MCF 10A (cell line): ENCODE data around the gene ATP11B. TPM values are rescaled to one million over a fixed set of nuclear protein-coding genes. Genes with fewer than 3 reads are reported as not detected.

Experiments used
- BruUV-seq: library from RNA; stranded (reverse); fragments of 400-500 nt; replicated peaks from 2 replicates; lab custom pipeline; 2021; lab: Mats Ljungman, UMichigan
- CTCF ChIA-PET: fragments of 300-600 bp; sonication (Branson Sonifier 250); formaldehyde crosslinking; extraction: SDS; loops from one replicate; lab custom pipeline; 2021; ENCODE audit warnings: antibody characterized with exemption, inconsistent platforms; lab: Yijun Ruan, JAX
- POLR2A ChIA-PET: fragments of 300-600, 350-650 bp; sonication (Branson Sonifier 250); formaldehyde crosslinking; extraction: SDS; loops from one replicate; lab custom pipeline; 2020; ENCODE audit warnings: antibody characterized with exemption, inconsistent platforms; lab: Yijun Ruan, JAX
- DNase-seq: peaks from one replicate; pipeline ENCODE4 v3.0.0-alpha.2; 2018; ENCODE audit not compliant: unreplicated experiment
- H3K27ac Mint-ChIP-seq: one replicate; pipeline ENCODE4 v1.8.0; 2022; ENCODE audit warnings: mild to moderate bottlenecking, low read depth, mixed read lengths; ENCODE audit not compliant: unreplicated experiment
- H3K27me3 Mint-ChIP-seq: one replicate; pipeline ENCODE4 v1.8.0; 2022; ENCODE audit warnings: mixed read lengths; ENCODE audit not compliant: insufficient read depth, unreplicated experiment
- H3K36me3 Mint-ChIP-seq: one replicate; pipeline ENCODE4 v1.8.0; 2022; ENCODE audit warnings: mild to moderate bottlenecking, moderate library complexity, mixed read lengths; ENCODE audit not compliant: insufficient read depth, unreplicated experiment
- H3K4me1 Mint-ChIP-seq: one replicate; pipeline ENCODE4 v1.8.0; 2022; ENCODE audit warnings: mixed read lengths; ENCODE audit not compliant: insufficient read depth, unreplicated experiment
- H3K4me3 Mint-ChIP-seq: one replicate; pipeline ENCODE4 v1.8.0; 2022; ENCODE audit warnings: mild to moderate bottlenecking, moderate library complexity, mixed read lengths; ENCODE audit not compliant: unreplicated experiment
- H3K9me3 Mint-ChIP-seq: one replicate; pipeline ENCODE4 v1.8.0; 2022; ENCODE audit warnings: mixed read lengths; ENCODE audit not compliant: unreplicated experiment
- intact Hi-C: fragments of 100-400 bp; cut with micrococcal nuclease; formaldehyde crosslinking; loops from 2 replicates; pipeline ENCODE4 v1.14.1; 2022
- total RNA-seq: library from RNA; stranded (reverse); gene quantifications from 2 replicates; pipeline ENCODE4 v1.2.3, GENCODE V29; 2022
- TF ChIP-seq, protein P1 (sequence below): fragments of 200-600 bp; IDR thresholded peaks from one replicate; pipeline ENCODE4 v1.8.0; 2022; ENCODE audit warnings: antibody characterized with exemption, mild to moderate bottlenecking; ENCODE audit not compliant: unreplicated experiment

Gene ATP11B
- total RNA-seq, 1 experiment from 2014 or later, result 66.2 TPM

DNA sequence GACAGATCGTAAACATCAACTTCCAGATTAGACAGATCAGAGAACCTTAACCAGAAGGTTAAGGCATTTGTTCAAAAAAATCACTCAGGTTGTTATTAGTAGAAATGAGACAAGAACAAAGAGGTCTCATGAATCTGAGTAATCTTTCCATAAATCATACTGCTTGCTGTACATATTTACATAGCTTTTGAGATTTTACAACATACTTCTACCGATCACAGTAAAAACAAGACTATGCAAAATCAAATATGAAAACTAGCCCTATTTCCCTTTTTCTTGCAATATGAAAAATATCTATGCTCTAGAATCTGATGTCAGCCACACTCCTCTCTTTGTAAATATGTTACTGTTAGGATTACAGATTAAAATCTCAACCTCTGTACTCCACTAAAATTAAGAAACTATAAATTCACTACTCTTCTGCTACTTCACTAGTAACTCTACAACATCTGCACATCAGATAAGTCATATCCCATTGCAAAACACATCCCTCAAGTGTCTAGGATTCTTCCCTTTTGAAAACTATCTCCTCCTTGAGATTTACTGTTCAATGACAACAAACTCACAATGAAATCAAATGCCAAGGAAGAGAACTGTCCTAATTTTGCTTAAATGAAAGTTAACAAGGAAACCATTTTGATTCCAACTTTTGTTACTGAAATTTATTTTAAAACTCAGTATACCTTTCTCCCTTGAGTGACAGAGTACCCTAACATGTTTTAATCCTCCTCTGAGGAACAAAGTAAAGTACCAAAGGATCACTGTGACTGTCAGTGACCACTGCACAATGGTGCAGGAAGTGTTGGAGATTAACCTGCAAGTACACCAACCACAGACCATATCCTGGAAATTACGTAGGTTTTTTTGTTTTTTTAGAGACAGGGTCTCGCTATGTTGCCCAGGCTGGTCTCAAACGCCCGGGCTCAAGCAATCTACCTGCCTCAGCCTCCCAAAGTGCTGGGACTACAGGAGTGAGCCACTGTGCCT, 174.2 kb downstream of the ATP11B start:
- ChIA-PET POLR2A (interaction anchor here (0.7 to 1.0 kb wide), 2 partner anchors 14 to 97 kb away, joined by 4 read pairs; no protein-coding TSS in a partner anchor), CTCF (no interaction called here)
- no peaks in the 10 kb centered on the region for H3K36me3 Mint-ChIP-seq
- intact Hi-C loops, result no loop called here
- TF ChIP-seq, protein P1, sequence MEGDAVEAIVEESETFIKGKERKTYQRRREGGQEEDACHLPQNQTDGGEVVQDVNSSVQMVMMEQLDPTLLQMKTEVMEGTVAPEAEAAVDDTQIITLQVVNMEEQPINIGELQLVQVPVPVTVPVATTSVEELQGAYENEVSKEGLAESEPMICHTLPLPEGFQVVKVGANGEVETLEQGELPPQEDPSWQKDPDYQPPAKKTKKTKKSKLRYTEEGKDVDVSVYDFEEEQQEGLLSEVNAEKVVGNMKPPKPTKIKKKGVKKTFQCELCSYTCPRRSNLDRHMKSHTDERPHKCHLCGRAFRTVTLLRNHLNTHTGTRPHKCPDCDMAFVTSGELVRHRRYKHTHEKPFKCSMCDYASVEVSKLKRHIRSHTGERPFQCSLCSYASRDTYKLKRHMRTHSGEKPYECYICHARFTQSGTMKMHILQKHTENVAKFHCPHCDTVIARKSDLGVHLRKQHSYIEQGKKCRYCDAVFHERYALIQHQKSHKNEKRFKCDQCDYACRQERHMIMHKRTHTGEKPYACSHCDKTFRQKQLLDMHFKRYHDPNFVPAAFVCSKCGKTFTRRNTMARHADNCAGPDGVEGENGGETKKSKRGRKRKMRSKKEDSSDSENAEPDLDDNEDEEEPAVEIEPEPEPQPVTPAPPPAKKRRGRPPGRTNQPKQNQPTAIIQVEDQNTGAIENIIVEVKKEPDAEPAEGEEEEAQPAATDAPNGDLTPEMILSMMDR, result no peak
- no peak overlapping the region for H3K27ac Mint-ChIP-seq
- DNase-seq, result no peak
- peaks cover 15% of the 10 kb centered on the region for H3K4me1 Mint-ChIP-seq
- H3K27me3 Mint-ChIP-seq, result no peaks in the 10 kb centered on the region
- H3K9me3 Mint-ChIP-seq, result no peaks in the 10 kb centered on the region
- no TSS peak for BruUV-seq
- H3K4me3 Mint-ChIP-seq, result no peak overlapping the region

DNA sequence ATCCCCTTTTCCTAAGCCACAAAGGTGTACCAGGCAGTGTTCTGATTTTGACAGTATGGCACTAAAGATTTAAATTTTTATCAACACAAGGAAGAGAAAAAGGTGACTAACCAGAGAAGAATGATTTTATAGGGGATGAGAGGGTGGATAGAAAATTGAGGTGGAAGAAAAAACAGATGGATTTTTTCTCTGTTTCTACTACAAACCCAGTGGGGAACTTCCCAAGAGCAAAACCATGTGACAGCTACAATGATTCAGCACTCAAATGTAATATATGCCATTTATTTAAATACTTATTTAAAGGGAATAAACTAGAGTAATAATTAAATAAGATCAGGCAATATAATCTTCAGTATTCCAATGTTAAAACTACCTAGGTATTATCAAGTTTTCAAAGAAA, 176.0 kb downstream of the ATP11B start:
- intact Hi-C loops, result no loop called here
- H3K36me3 Mint-ChIP-seq, result no peaks in the 10 kb centered on the region
- CTCF ChIA-PET, result no interaction called here
- no peak overlapping the region for H3K4me3 Mint-ChIP-seq
- H3K27me3 Mint-ChIP-seq, result no peaks in the 10 kb centered on the region
- no TSS peak for BruUV-seq
- DNase-seq, result peak; percentile 23
- peak overlapping the region; percentile 85 for H3K27ac Mint-ChIP-seq
- no peaks in the 10 kb centered on the region for H3K9me3 Mint-ChIP-seq
- POLR2A ChIA-PET, result interaction anchor here (0.6 to 1.6 kb wide), 3 partner anchors 8 to 19 kb away, joined by 3 to 6 read pairs (median 5); no protein-coding TSS in a partner anchor
- peaks cover 15% of the 10 kb centered on the region for H3K4me1 Mint-ChIP-seq
- TF ChIP-seq, protein P1, result no peak

DNA sequence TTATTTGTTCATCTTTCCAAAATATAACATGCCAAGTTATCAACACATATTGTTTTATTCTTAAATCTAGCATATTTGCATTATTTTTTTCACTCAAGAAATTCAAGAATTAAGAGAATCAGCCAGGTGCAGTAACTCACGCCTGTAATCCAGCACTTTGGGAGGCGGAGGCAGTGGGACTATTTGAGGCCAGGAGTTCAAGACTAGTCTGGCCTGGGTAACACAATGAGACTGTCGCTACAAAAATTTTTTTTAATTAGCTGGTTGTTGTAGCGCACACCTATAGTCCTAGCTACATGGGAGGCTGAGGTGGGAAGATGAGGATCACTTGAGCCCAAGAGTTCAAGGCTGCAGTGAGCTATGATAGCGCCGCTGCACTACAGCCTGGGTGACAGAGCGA, 176.5 kb downstream of the ATP11B start:
- no TSS peak for BruUV-seq
- Mint-ChIP-seq H3K36me3 (no peaks in the 10 kb centered on the region), H3K4me1 (peaks cover 15% of the 10 kb centered on the region), H3K9me3 (no peaks in the 10 kb centered on the region), H3K4me3 (no peak overlapping the region), H3K27me3 (no peaks in the 10 kb centered on the region), H3K27ac (no peak overlapping the region)
- intact Hi-C loops, result no loop called here
- TF ChIP-seq, protein P1, result no peak
- POLR2A ChIA-PET, result interaction anchor here (0.8 to 1.6 kb wide), 3 partner anchors 8 to 44 kb away, joined by 3 to 6 read pairs (median 5); no protein-coding TSS in a partner anchor
- no peak for DNase-seq
- CTCF ChIA-PET, result no interaction called here

DNA sequence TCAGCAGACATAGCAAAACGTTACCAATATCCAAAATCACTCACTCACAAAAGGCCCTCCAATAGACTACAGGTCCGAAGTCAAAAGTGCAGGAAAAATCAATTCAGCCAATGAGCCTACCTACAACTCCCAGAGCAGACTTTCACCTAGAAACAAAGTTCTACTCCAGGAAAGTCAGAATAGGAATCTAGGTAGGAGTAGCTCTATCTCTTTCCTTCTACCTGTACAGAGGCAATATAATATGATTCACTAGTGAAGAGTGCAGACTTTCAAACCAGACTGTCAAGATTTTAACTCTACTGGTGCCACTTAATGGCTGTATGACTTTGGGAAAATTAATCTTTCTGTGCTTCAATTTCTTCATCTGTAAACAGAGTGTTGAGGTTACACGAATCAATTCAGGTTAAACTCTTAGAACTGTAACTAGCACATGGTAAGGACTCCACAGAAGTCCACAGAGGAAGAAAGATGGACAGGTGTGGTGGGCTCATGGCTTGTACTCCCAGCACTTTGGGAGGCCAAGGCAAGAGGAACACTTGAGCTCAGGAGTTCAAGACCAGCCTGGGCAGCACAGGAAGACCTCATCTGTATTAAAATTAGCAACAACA, 177.6 kb downstream of the ATP11B start:
- Mint-ChIP-seq H3K4me1 (peaks cover 15% of the 10 kb centered on the region), H3K27ac (no peak overlapping the region), H3K4me3 (no peak overlapping the region), H3K9me3 (no peaks in the 10 kb centered on the region), H3K36me3 (no peaks in the 10 kb centered on the region), H3K27me3 (no peaks in the 10 kb centered on the region)
- no TSS peak for BruUV-seq
- TF ChIP-seq, protein P1, result no peak
- intact Hi-C loops, result no loop called here
- ChIA-PET CTCF (interaction anchor here (0.6 kb wide), 1 partner anchor 10 kb away, joined by 3 read pairs; the partner anchor contains the start of gene DCUN1D1), POLR2A (interaction anchor here (0.8 to 1.6 kb wide), 3 partner anchors 9 to 45 kb away, joined by 3 to 5 read pairs (median 4); no protein-coding TSS in a partner anchor)
- DNase-seq, result no peak
